ENCODE measurements around the gene KIF3A.

The KIF3A gene

DNA sequence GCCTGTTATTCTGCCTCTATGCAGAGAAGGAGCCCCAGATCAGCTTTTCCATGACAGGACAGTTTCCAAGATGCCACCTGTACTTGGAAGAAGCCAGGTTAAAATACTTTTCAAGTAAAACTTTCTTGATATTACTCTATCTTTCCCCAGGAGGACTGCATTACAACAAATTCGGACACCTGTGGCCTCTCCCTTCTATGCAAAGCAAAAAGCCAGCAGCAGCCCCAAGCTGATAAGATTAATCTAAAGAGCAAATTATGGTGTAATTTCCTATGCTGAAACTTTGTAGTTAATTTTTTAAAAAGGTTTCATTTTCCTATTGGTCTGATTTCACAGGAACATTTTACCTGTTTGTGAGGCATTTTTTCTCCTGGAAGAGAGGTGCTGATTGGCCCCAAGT is 63.9 kb downstream of the KIF3A start:
- no peaks in the 10 kb centered on the region for H4K20me1 ChIP-seq (ENCODE audit: insufficient read depth, low read length, poor library complexity, severe bottlenecking)
- H3K4me2 ChIP-seq (ENCODE audit: low read depth, low read length, poor library complexity, severe bottlenecking), result no peak overlapping the region
- H3K9me2 ChIP-seq (replicated peaks; ENCODE audit: low read depth, low read length), result no peaks in the 10 kb centered on the region
- H3K79me2 ChIP-seq (ENCODE audit: insufficient read depth, low read length), result no peaks in the 10 kb centered on the region
- H3K27me3 ChIP-seq (ENCODE audit: insufficient read depth, low read length, poor library complexity, severe bottlenecking), result no peaks in the 10 kb centered on the region
- H3K9ac ChIP-seq (ENCODE audit: low read depth, low read length, poor library complexity, severe bottlenecking), result no peak overlapping the region
- H2AFZ ChIP-seq (ENCODE audit: low read length), result no peak overlapping the region
- H3K9me3 ChIP-seq (ENCODE audit: insufficient read depth, low read depth, low read length), result no peaks in the 10 kb centered on the region
- TF ChIP-seq, protein P1, sequence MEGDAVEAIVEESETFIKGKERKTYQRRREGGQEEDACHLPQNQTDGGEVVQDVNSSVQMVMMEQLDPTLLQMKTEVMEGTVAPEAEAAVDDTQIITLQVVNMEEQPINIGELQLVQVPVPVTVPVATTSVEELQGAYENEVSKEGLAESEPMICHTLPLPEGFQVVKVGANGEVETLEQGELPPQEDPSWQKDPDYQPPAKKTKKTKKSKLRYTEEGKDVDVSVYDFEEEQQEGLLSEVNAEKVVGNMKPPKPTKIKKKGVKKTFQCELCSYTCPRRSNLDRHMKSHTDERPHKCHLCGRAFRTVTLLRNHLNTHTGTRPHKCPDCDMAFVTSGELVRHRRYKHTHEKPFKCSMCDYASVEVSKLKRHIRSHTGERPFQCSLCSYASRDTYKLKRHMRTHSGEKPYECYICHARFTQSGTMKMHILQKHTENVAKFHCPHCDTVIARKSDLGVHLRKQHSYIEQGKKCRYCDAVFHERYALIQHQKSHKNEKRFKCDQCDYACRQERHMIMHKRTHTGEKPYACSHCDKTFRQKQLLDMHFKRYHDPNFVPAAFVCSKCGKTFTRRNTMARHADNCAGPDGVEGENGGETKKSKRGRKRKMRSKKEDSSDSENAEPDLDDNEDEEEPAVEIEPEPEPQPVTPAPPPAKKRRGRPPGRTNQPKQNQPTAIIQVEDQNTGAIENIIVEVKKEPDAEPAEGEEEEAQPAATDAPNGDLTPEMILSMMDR (conservative IDR thresholded peaks at IDR 0.05; ENCODE audit: low read length), result no peak
- TF ChIP-seq EZH2phosphoT487 (IDR thresholded peaks at IDR 0.05; ENCODE audit: borderline replicate concordance), result no peak
- H3K4me3 ChIP-seq (ENCODE audit: low read length, poor library complexity, severe bottlenecking), result no peak overlapping the region
- no peaks in the 10 kb centered on the region for H3K36me3 ChIP-seq (ENCODE audit: insufficient read depth, low read length)
- no peaks in the 10 kb centered on the region for H3K4me1 ChIP-seq (ENCODE audit: insufficient read depth, low read length, poor library complexity, severe bottlenecking)
- H3F3A ChIP-seq (ENCODE audit: low read depth), result no peaks in the 10 kb centered on the region

DNA sequence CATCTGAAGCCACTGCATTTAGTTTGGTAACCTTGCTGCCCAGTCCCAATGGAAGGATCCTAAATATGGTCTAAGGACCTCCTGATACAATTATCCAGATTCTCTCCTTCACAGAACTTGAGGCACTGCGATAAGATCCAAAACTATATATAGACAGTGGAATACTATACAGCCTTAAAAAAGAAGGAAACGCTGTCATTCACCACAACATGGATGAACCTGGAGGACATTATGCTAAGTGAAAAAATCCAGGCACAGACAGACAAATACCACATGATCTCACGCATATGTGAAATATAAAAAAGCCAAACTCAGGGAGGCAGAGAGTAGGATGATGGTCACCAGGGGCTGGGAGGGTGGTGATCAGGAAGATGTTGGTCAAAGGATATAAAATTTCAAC is 66.3 kb downstream of the KIF3A start:
- H3K9ac ChIP-seq (ENCODE audit: low read depth, low read length, poor library complexity, severe bottlenecking), result no peak overlapping the region
- no peaks in the 10 kb centered on the region for H3K79me2 ChIP-seq (ENCODE audit: insufficient read depth, low read length)
- H3K9me2 ChIP-seq (replicated peaks; ENCODE audit: low read depth, low read length), result no peaks in the 10 kb centered on the region
- H3F3A ChIP-seq (ENCODE audit: low read depth), result no peaks in the 10 kb centered on the region
- no peaks in the 10 kb centered on the region for H3K27me3 ChIP-seq (ENCODE audit: insufficient read depth, low read length, poor library complexity, severe bottlenecking)
- no peaks in the 10 kb centered on the region for H3K36me3 ChIP-seq (ENCODE audit: insufficient read depth, low read length)
- peaks cover 7% of the 10 kb centered on the region for H3K4me1 ChIP-seq (ENCODE audit: insufficient read depth, low read length, poor library complexity, severe bottlenecking)
- no peaks in the 10 kb centered on the region for H4K20me1 ChIP-seq (ENCODE audit: insufficient read depth, low read length, poor library complexity, severe bottlenecking)
- H3K9me3 ChIP-seq (ENCODE audit: insufficient read depth, low read depth, low read length), result no peaks in the 10 kb centered on the region
- H3K4me3 ChIP-seq (ENCODE audit: low read length, poor library complexity, severe bottlenecking), result no peak overlapping the region
- no peak overlapping the region for H3K4me2 ChIP-seq (ENCODE audit: low read depth, low read length, poor library complexity, severe bottlenecking)
- TF ChIP-seq EZH2phosphoT487 (IDR thresholded peaks at IDR 0.05; ENCODE audit: borderline replicate concordance), result no peak
- TF ChIP-seq, protein P1 (conservative IDR thresholded peaks at IDR 0.05; ENCODE audit: low read length), result no peak
- no peak overlapping the region for H2AFZ ChIP-seq (ENCODE audit: low read length)

DNA sequence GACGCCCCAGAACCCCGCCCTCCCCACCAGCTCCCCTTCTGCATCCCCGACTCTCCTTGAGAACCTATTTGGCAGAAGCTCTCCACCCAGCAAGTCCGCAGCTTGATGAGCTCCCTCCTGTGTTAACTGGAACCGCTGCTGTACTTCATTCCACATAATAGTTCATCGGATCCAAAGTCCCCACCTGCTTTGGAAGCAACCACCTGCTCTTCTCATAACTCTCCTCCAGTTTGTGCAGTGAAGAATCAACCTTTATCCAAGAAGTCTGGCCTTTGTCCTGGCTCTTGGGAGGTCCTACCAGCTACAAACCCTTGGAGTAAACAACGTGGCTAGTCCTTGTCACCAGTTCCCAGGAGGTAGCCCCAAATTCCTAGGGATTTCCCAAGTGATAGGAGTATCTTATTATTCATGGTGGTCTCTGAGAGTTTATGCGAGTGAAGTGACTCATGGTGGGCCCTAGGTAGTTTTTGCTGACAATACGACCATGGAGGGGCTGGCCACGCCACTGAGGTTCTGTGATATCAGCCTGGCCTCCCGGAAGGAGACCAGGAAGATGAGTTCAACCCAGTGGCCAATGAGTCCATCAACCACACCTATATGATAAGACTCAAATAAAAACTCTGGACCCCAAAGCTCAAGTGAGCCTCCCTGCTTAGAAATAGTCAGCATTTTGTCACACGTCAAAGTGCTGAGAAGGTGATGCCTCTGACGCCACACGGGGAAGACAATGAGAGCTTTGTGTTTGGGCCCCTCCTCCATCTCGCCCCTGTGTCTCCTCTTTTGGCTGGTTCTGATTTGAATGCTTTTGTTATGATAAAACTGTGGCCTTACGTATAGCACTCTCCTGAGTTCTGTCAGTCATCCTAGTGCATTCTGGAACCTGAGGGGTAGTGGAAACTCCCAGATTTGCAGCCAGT is 67.1 kb downstream of the KIF3A start:
- Histone ChIP-seq H3K9ac (ENCODE audit: low read depth, low read length, poor library complexity, severe bottlenecking) (no peak overlapping the region), H3F3A (ENCODE audit: low read depth) (no peaks in the 10 kb centered on the region), H3K36me3 (ENCODE audit: insufficient read depth, low read length) (no peaks in the 10 kb centered on the region), H3K27me3 (ENCODE audit: insufficient read depth, low read length, poor library complexity, severe bottlenecking) (no peaks in the 10 kb centered on the region), H3K9me2 (replicated peaks; ENCODE audit: low read depth, low read length) (no peaks in the 10 kb centered on the region), H2AFZ (ENCODE audit: low read length) (no peak overlapping the region), H3K9me3 (ENCODE audit: insufficient read depth, low read depth, low read length) (no peaks in the 10 kb centered on the region), H4K20me1 (ENCODE audit: insufficient read depth, low read length, poor library complexity, severe bottlenecking) (no peaks in the 10 kb centered on the region), H3K4me2 (ENCODE audit: low read depth, low read length, poor library complexity, severe bottlenecking) (no peak overlapping the region), H3K4me3 (ENCODE audit: low read length, poor library complexity, severe bottlenecking) (no peak overlapping the region), H3K4me1 (ENCODE audit: insufficient read depth, low read length, poor library complexity, severe bottlenecking) (peaks cover 7% of the 10 kb centered on the region), H3K79me2 (ENCODE audit: insufficient read depth, low read length) (no peaks in the 10 kb centered on the region)
- TF ChIP-seq, protein P1 (conservative IDR thresholded peaks at IDR 0.05; ENCODE audit: low read length), result no peak
- TF ChIP-seq EZH2phosphoT487 (IDR thresholded peaks at IDR 0.05; ENCODE audit: borderline replicate concordance), result no peak
